HCT116 (cell line): Measurements from ENCODE around the gene RPP21. TPM values are rescaled to one million over a fixed set of nuclear protein-coding genes. Genes with fewer than 3 reads are reported as not detected.

Source experiments
- ATAC-seq: fragments of 200-7000 bp; cut with Tn5 transposase; 2 replicates; pipeline ENCODE4 v1.9.1; 2020; ENCODE audit warnings: mild to moderate bottlenecking, moderate library complexity
- BruUV-seq: library from RNA; stranded (reverse); fragments of 400-500 nt; replicated peaks from 2 replicates; lab custom pipeline; 2021; lab: Mats Ljungman, UMichigan
- CTCF ChIA-PET: fragments of 300-600 bp; sonication (Branson Sonifier 250); formaldehyde crosslinking; loops from one replicate; lab custom pipeline; 2021; ENCODE audit warnings: antibody characterized with exemption; lab: Charles Lee
- POLR2A ChIA-PET: fragments of 300-600, 350-600 bp; sonication (Branson Sonifier 250); formaldehyde crosslinking; loops from one replicate; lab custom pipeline; 2021; ENCODE audit warnings: antibody characterized with exemption; lab: Charles Lee
- RAD21 ChIA-PET, 2 experiments: fragments of 300-600 bp; sonication (Branson Sonifier 250); formaldehyde crosslinking; loops; one replicate each; lab custom pipeline; 2023; ENCODE audit warnings: low total read pairs in 2 of 2; ENCODE audit not compliant: uncharacterized antibody in 2 of 2, unreplicated experiment in 2 of 2, low non-redundant PET in 1 of 2; lab: Charles Lee
- DNase-seq: peaks from one replicate; pipeline ENCODE4 v3.0.0-alpha.2; 2010; ENCODE audit warnings: low read depth, low spot score
- H2AFZ ChIP-seq: fragments of 200-600 bp; shearing (Covaris generic), sonication (generic); 2 replicates; pipeline ENCODE4 v1.6.1; 2017; ENCODE audit warnings: low read depth, mixed run types, mixed read lengths, antibody characterized with exemption, low read length; ENCODE audit not compliant: poor library complexity, severe bottlenecking
- H3K27ac ChIP-seq: 2 replicates; pipeline ENCODE4 v1.5.1; 2012; ENCODE audit warnings: low read depth, low read length
- H3K27me3 ChIP-seq: fragments of 200-600 bp; sonication (generic); 2 replicates; pipeline ENCODE4 v1.6.1; 2016; ENCODE audit warnings: mixed run types, low read length, mixed read lengths; ENCODE audit not compliant: insufficient read depth
- H3K36me3 ChIP-seq, 2 experiments: fragments of 200-500 bp in 1 of 2; fragments of 200-600 bp in 1 of 2; sonication (Bioruptor generic) in 1 of 2; sonication (generic) in 1 of 2; 2 replicates each; pipeline versions ENCODE4 v1.5.1 to v1.6.1; 2014 to 2016; ENCODE audit warnings: low read length in 2 of 2, inconsistent platforms in 1 of 2, mixed read lengths in 1 of 2, mixed run types in 1 of 2; ENCODE audit not compliant: insufficient read depth in 2 of 2, control insufficient read depth in 1 of 2
- H3K4me1 ChIP-seq, 2 experiments: fragments of 200-600 bp in 1 of 2; sonication (generic) in 1 of 2; 2 replicates each; pipeline versions ENCODE4 v1.5.1 to v1.6.1; 2012 to 2017; ENCODE audit warnings: low read length in 2 of 2, inconsistent platforms in 1 of 2, mild to moderate bottlenecking in 1 of 2, mixed read lengths in 1 of 2, mixed run types in 1 of 2, moderate library complexity in 1 of 2; ENCODE audit not compliant: insufficient read depth in 2 of 2, control insufficient read depth in 1 of 2
- H3K4me2 ChIP-seq: fragments of 200-600 bp; sonication (generic); 2 replicates; pipeline ENCODE4 v1.6.1; 2017; ENCODE audit warnings: mixed run types, low read length, mixed read lengths
- H3K4me3 ChIP-seq, 2 experiments: fragments of 200-600 bp in 1 of 2; sonication (generic) in 1 of 2; replicated peaks in 1 of 2; 2 replicates each; pipeline ENCODE4 v1.5.1; 2011 to 2016; ENCODE audit warnings: low read length in 2 of 2, control low read depth in 1 of 2, low read depth in 1 of 2, mild to moderate bottlenecking in 1 of 2, mixed read lengths in 1 of 2, mixed run types in 1 of 2
- H3K79me2 ChIP-seq: fragments of 200-600 bp; sonication (generic); 2 replicates; pipeline ENCODE4 v1.6.1; 2017; ENCODE audit warnings: mild to moderate bottlenecking, mixed run types, low read length, moderate library complexity, mixed read lengths; ENCODE audit not compliant: insufficient read depth
- H3K9ac ChIP-seq: fragments of 200-600 bp; sonication (generic); 2 replicates; pipeline ENCODE4 v1.6.1; 2016; ENCODE audit warnings: low read length, mixed read lengths
- H3K9me2 ChIP-seq: fragments of 200-600 bp; sonication (generic), shearing (Covaris generic); 2 replicates; pipeline ENCODE4 v1.6.1; 2017; ENCODE audit warnings: mixed run types, mild to moderate bottlenecking, moderate library complexity; ENCODE audit not compliant: insufficient read depth
- H3K9me3 ChIP-seq, 2 experiments: fragments of 200-500 bp in 1 of 2; fragments of 200-600 bp in 1 of 2; sonication (Bioruptor generic) in 1 of 2; sonication (generic) in 1 of 2; 2 replicates each; pipeline ENCODE4 v1.6.1; 2014 to 2017; ENCODE audit warnings: low read length in 2 of 2, mixed read lengths in 2 of 2, inconsistent platforms in 1 of 2, low read depth in 1 of 2, mild to moderate bottlenecking in 1 of 2, mixed run types in 1 of 2, moderate library complexity in 1 of 2; ENCODE audit not compliant: control insufficient read depth in 1 of 2, insufficient read depth in 1 of 2
- H4K20me1 ChIP-seq: fragments of 200-600 bp; sonication (generic), shearing (Covaris generic); 2 replicates; pipeline ENCODE4 v1.6.1; 2017; ENCODE audit warnings: mixed run types, mild to moderate bottlenecking, moderate library complexity; ENCODE audit not compliant: insufficient read depth
- CBX3 ChIP-seq: IDR thresholded peaks from 2 replicates; pipeline ENCODE4 v1.6.1; 2012; ENCODE audit warnings: low read depth
- CEBPB ChIP-seq: IDR thresholded peaks from 2 replicates; pipeline ENCODE4 v1.6.1; 2012; ENCODE audit warnings: low read depth
- EGR1 ChIP-seq: IDR thresholded peaks from 2 replicates; pipeline ENCODE4 v1.6.1; 2012; ENCODE audit warnings: low read depth
- ELF1 ChIP-seq: IDR thresholded peaks from 2 replicates; pipeline ENCODE4 v1.6.1; 2012; ENCODE audit warnings: low read depth, borderline replicate concordance
- EZH2 ChIP-seq: fragments of 200-600 bp; sonication (generic); IDR thresholded peaks from 2 replicates; pipeline ENCODE4 v1.6.1; 2017; ENCODE audit warnings: antibody characterized with exemption, mixed run types
- FOSL1 ChIP-seq: IDR thresholded peaks from 2 replicates; pipeline ENCODE4 v1.6.1; 2012; ENCODE audit warnings: low read depth
- JUND ChIP-seq: IDR thresholded peaks from 2 replicates; pipeline ENCODE4 v1.6.1; 2012
- POLR2AphosphoS5 ChIP-seq: IDR thresholded peaks from 2 replicates; pipeline ENCODE4 v1.6.1; 2011; ENCODE audit warnings: mild to moderate bottlenecking, low read depth, low read length, moderate library complexity
- RAD21 ChIP-seq: IDR thresholded peaks from 2 replicates; pipeline ENCODE4 v1.6.1; 2012; ENCODE audit warnings: low read depth, mild to moderate bottlenecking
- SIN3A ChIP-seq: IDR thresholded peaks from 2 replicates; pipeline ENCODE4 v1.6.1; 2012; ENCODE audit warnings: low read depth
- SP1 ChIP-seq: IDR thresholded peaks from 2 replicates; pipeline ENCODE4 v1.6.1; 2012; ENCODE audit warnings: low read depth
- SRF ChIP-seq: IDR thresholded peaks from 2 replicates; pipeline ENCODE4 v1.6.1; 2012; ENCODE audit warnings: low read depth
- TCF7L2 ChIP-seq: IDR thresholded peaks from 2 replicates; pipeline ENCODE4 v1.7.0; 2011; ENCODE audit warnings: borderline replicate concordance, inconsistent platforms; ENCODE audit not compliant: insufficient read depth, insufficient read length; ENCODE audit errors: extremely low read depth
- YY1 ChIP-seq: IDR thresholded peaks from 2 replicates; pipeline ENCODE4 v1.6.1; 2011; ENCODE audit warnings: low read length, low read depth, moderate library complexity, mild to moderate bottlenecking; ENCODE audit not compliant: insufficient replicate concordance; ENCODE audit errors: extremely low read depth
- ZFX ChIP-seq: fragments of 450-650 bp; IDR thresholded peaks from 2 replicates; pipeline ENCODE4 v1.6.1; 2017
- intact Hi-C: fragments of 100-400 bp; cut with micrococcal nuclease; formaldehyde crosslinking; loops from 2 replicates; pipeline ENCODE4 v1.10.0; 2022
- total RNA-seq: library from RNA; stranded (reverse); gene quantifications from one replicate; pipeline ENCODE4 v1.2.1, GENCODE V29; 2021; ENCODE audit not compliant: unreplicated experiment
- TF ChIP-seq, protein P1 (sequence below), 3 experiments: fragments of 200-600 bp in 1 of 3; sonication (generic) in 1 of 3; IDR thresholded peaks in 2 of 3; conservative IDR thresholded peaks in 1 of 3; 2 replicates each; pipeline ENCODE4 v1.5.1; 2012 to 2017; ENCODE audit warnings: low read depth in 2 of 3, low read length in 2 of 3, antibody characterized with exemption in 1 of 3, borderline replicate concordance in 1 of 3, control low read depth in 1 of 3, mild to moderate bottlenecking in 1 of 3, mixed read lengths in 1 of 3, mixed run types in 1 of 3, moderate library complexity in 1 of 3; ENCODE audit not compliant: insufficient read depth in 1 of 3
- TF ChIP-seq, protein P2 (sequence below): IDR thresholded peaks from 2 replicates; pipeline ENCODE4 v1.6.1; 2011; ENCODE audit warnings: mild to moderate bottlenecking, low read length, moderate library complexity; ENCODE audit not compliant: insufficient replicate concordance; ENCODE audit errors: extremely low read depth
- TF ChIP-seq, protein P3 (sequence below): IDR thresholded peaks from 2 replicates; pipeline ENCODE4 v1.6.1; 2012
- TF ChIP-seq, protein P4 (sequence below): IDR thresholded peaks from 2 replicates; pipeline ENCODE4 v1.6.1; 2012; ENCODE audit warnings: low read depth

RPP21 gene
- total RNA-seq, 1 experiment from 2014 or later = 70.4 TPM

DNA sequence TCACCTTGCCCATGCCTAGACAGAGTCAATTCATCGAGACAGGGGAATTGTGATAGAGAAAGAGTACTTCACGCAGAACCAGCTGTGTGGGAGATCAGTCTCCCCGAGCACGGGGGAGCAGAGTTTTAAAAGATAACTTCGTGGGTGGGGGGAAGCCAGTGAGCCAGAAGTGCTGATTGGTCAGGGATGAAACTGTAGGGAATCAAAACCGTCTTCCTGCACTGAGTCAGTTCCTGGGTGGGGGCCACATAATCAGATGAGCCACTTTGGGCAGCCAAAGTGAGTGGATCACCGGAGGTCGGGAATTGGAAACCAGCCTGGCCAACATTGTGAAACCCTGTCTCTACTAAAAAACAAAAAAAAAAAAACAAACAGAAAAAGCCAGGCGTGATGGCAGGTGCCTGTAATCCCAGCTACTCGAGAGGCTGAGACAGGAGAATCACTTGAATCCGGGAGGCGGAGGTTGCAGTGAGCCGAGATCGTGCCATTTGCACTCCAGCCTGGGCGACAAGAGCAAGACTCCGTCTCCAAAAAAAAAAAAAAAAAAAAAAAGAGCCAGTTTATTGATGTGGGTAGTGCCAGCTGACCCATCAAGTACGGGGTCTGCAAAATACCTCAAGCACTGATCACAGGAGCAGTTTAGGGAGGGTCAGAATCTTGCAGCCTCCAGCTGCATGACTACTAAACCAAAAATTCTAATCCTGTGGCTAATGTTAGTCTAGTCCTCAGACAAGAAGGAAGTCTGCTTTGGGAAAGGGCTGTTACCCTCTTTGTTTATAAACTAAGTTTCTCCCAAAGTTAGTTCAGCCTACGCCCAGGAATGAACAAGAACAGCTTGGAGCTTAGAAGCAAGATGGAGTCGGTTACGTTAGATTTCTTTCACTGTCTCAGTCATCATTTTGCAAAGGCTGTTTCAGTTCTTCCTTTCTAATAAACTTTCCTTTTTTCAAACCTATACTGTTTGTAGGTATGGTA lies 22.1 kb upstream of the RPP21 start:
- H3K36me3 ChIP-seq = peaks cover 0 to 2% of the 10 kb centered on the region in 2 experiments; a peak in 1 of 4 replicates
- H3K27me3 ChIP-seq = no peaks in the 10 kb centered on the region
- H4K20me1 ChIP-seq = peaks cover 30% of the 10 kb centered on the region
- H3K9me3 ChIP-seq = no peaks in the 10 kb centered on the region
- CTCF ChIA-PET = no interaction called here
- DNase-seq = no peak
- no peak overlapping the region for H3K9ac ChIP-seq
- no TSS peak for BruUV-seq
- no peak overlapping the region for H3K4me2 ChIP-seq
- no peak overlapping the region for H3K4me3 ChIP-seq
- no peak overlapping the region for H2AFZ ChIP-seq
- RAD21 ChIA-PET = no interaction called here
- no peak overlapping the region for H3K27ac ChIP-seq
- TF ChIP-seq JUND (no peak), CEBPB (no peak), RAD21 (no peak), SP1 (no peak), POLR2AphosphoS5 (no peak), ZFX (no peak), CBX3 (no peak), ELF1 (no peak), SRF (no peak), EGR1 (no peak), FOSL1 (no peak), SIN3A (no peak), YY1 (no peak), TCF7L2 (no peak), EZH2 (no peak)
- TF ChIP-seq, protein P1, sequence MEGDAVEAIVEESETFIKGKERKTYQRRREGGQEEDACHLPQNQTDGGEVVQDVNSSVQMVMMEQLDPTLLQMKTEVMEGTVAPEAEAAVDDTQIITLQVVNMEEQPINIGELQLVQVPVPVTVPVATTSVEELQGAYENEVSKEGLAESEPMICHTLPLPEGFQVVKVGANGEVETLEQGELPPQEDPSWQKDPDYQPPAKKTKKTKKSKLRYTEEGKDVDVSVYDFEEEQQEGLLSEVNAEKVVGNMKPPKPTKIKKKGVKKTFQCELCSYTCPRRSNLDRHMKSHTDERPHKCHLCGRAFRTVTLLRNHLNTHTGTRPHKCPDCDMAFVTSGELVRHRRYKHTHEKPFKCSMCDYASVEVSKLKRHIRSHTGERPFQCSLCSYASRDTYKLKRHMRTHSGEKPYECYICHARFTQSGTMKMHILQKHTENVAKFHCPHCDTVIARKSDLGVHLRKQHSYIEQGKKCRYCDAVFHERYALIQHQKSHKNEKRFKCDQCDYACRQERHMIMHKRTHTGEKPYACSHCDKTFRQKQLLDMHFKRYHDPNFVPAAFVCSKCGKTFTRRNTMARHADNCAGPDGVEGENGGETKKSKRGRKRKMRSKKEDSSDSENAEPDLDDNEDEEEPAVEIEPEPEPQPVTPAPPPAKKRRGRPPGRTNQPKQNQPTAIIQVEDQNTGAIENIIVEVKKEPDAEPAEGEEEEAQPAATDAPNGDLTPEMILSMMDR (IDR thresholded peaks at IDR 0.05 in 2 of 3, conservative IDR thresholded peaks at IDR 0.05 in 1 of 3; ENCODE audit: borderline replicate concordance in 1 of 3, insufficient read depth in 1 of 3, low read depth in 2 of 3, low read length in 2 of 3) = no peak
- TF ChIP-seq, protein P2, sequence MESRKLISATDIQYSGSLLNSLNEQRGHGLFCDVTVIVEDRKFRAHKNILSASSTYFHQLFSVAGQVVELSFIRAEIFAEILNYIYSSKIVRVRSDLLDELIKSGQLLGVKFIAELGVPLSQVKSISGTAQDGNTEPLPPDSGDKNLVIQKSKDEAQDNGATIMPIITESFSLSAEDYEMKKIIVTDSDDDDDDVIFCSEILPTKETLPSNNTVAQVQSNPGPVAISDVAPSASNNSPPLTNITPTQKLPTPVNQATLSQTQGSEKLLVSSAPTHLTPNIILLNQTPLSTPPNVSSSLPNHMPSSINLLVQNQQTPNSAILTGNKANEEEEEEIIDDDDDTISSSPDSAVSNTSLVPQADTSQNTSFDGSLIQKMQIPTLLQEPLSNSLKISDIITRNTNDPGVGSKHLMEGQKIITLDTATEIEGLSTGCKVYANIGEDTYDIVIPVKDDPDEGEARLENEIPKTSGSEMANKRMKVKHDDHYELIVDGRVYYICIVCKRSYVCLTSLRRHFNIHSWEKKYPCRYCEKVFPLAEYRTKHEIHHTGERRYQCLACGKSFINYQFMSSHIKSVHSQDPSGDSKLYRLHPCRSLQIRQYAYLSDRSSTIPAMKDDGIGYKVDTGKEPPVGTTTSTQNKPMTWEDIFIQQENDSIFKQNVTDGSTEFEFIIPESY = no peak
- TF ChIP-seq, protein P3, sequence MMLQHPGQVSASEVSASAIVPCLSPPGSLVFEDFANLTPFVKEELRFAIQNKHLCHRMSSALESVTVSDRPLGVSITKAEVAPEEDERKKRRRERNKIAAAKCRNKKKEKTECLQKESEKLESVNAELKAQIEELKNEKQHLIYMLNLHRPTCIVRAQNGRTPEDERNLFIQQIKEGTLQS = no peak
- TF ChIP-seq, protein P4, sequence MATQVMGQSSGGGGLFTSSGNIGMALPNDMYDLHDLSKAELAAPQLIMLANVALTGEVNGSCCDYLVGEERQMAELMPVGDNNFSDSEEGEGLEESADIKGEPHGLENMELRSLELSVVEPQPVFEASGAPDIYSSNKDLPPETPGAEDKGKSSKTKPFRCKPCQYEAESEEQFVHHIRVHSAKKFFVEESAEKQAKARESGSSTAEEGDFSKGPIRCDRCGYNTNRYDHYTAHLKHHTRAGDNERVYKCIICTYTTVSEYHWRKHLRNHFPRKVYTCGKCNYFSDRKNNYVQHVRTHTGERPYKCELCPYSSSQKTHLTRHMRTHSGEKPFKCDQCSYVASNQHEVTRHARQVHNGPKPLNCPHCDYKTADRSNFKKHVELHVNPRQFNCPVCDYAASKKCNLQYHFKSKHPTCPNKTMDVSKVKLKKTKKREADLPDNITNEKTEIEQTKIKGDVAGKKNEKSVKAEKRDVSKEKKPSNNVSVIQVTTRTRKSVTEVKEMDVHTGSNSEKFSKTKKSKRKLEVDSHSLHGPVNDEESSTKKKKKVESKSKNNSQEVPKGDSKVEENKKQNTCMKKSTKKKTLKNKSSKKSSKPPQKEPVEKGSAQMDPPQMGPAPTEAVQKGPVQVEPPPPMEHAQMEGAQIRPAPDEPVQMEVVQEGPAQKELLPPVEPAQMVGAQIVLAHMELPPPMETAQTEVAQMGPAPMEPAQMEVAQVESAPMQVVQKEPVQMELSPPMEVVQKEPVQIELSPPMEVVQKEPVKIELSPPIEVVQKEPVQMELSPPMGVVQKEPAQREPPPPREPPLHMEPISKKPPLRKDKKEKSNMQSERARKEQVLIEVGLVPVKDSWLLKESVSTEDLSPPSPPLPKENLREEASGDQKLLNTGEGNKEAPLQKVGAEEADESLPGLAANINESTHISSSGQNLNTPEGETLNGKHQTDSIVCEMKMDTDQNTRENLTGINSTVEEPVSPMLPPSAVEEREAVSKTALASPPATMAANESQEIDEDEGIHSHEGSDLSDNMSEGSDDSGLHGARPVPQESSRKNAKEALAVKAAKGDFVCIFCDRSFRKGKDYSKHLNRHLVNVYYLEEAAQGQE = no peak
- TF ChIP-seq, all 23 proteins: peak for 0
- Histone ChIP-seq H3K9me2 (no peaks in the 10 kb centered on the region), H3K79me2 (peaks cover 86% of the 10 kb centered on the region), H3K4me1 (peaks cover 8 to 22% of the 10 kb centered on the region in 2 experiments)
- intact Hi-C loops = no loop called here
- ATAC-seq = no peak
- POLR2A ChIA-PET = no interaction called here
